ENCODE results near the gene ASXL3.

The ASXL3 gene

DNA sequence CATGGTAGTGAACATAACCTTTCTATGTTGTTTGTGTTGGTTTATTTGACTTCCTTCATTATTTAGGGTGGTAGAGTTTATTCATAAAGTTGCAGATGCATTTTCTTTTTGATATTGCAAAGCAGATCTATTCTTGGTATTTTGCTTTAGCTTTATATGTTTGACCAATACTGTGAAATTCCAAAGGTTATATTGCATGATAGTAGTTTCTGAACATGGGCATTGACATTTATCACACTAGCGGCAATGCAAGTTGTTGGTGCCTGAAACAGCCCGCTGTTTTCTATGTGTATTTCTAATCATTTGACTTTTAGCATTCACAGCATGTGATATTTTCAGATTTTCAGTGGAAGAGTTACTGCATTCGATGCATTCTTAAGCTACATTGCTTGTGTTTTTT lies 87.2 kb downstream of the ASXL3 start:
- DNase-seq, result no peak

DNA sequence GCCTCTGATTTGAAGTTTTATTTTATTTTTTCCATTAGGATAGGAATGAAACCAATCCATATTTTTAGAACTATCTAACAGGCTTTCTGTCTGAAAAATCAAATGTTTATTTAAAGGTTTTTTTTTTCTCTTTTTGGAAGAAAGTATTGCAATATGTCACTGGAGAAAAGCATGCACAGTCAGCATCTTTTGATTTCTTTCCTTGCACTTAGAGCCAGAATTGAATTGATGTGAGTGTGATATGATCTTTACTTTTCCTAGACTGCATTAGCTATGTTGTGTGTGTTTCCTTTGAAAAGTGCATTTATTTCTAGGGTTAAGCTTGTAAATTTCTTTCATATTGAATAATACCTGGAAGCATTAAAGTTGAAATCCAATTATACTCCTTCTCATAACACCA lies 87.6 kb downstream of the ASXL3 start:
- DNase-seq, result no peak

GRCh38 chr18:33666915-33667314 lies 88.9 kb downstream of the ASXL3 start:
- no peak for DNase-seq

DNA sequence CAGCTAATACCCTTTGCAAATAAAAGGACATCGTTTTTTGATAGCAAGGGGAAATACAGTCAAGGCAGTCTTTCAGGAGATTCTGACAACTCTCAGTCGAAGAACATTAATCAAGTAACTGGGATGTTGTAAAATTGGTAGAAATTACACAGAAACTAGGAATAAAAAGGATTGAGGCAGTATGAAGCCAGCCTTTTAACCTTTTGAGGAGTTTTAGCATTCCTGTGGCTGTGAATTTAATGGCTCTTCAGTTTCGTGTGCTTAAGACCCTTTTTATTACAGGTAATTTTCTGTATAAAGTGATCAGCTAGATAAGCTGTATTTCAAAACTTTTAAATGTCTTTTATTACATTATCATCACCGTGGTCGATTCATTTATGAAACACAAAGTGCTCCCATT lies 91.6 kb downstream of the ASXL3 start:
- DNase-seq, result no peak

GRCh38 chr18:33670029-33670428 lies 92.0 kb downstream of the ASXL3 start:
- DNase-seq, result no peak

DNA sequence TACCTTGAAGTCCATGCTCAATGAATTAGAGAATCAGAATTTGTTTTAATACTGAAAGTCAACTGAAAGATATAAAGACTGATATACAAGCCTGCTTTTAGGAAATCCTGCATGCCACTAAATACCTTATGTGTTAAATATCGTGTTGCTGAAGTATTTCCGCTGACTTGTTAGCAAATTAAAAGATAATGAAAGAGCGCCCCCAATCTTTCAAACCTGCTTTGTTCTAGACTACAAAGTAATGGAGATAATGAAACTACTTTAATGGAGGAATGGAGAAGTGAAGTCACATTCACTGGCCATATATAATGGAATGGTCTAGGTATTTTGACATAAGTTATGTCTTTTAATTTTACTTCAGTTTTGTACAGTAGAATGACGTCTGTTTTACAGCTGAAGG lies 95.7 kb downstream of the ASXL3 start:
- DNase-seq, result no peak

GRCh38 chr18:33676593-33676992 lies 98.6 kb downstream of the ASXL3 start:
- DNase-seq, result no peak

- no peak for DNase-seq
These were observed 99.9 kb downstream of the ASXL3 start for GRCh38 chr18:33677891-33678290.

DNA sequence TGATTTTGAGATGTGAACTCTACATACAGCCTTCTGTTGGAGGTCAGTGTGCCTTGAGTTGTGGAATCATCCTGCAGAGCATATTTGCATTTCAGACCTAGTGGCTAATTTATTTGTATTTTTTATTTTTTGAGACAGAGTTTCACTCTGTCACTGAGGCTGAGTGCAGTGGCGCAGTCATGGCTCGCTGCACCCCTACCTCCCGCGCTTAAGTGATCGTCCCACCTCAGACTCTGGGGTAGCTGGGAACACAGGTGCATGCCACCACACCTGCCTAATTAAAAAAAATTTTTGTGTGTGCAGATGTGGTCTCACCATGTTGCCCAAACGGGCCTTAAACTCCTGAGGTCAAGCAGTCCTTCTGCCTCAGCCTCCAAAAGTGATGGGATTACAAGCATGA lies 104.4 kb downstream of the ASXL3 start:
- DNase-seq, result no peak

DNA sequence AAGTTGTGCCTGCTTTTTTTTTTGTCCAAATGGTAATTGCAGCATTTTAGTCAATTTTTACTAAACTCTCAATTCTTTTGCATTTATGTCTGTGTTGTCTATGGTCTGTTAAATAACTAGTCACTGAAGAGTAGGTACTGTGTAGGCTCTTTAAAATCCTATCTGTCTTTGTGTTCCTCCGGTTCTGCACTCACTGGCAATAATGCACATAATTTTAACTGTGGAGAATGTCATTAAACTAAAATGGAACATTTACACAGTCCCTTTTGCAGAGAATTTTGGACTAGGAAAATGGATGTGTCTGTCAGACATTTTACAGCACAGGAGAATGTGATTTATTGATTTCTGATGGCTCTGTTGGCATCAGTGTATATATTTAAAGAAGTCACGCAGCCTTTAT lies 116.6 kb downstream of the ASXL3 start:
- no peak for DNase-seq

- DNase-seq, result no peak
These were observed 118.5 kb downstream of the ASXL3 start for GRCh38 chr18:33696332-33697162.

DNA sequence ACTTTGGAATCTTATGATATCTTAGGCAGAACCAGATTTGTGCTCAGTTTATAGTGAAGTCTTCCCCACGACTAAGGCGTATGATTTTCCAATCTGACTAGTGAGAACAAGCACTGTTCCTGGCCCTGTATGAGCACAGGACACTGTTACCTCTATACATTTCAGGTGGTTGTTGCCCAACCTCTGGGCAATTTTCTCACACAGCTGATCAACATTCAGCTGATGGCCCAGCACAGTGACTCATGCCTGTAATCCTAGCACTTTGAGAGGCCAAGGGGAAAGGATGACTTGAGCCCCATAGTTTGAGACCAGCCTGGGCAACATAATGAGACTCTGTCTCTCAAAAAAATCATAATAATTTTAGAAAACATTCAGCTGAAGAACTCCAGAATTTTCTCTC lies 119.5 kb downstream of the ASXL3 start:
- no peak for DNase-seq

GRCh38 chr18:33699372-33699771 lies 121.4 kb downstream of the ASXL3 start:
- DNase-seq, result no peak

DNA sequence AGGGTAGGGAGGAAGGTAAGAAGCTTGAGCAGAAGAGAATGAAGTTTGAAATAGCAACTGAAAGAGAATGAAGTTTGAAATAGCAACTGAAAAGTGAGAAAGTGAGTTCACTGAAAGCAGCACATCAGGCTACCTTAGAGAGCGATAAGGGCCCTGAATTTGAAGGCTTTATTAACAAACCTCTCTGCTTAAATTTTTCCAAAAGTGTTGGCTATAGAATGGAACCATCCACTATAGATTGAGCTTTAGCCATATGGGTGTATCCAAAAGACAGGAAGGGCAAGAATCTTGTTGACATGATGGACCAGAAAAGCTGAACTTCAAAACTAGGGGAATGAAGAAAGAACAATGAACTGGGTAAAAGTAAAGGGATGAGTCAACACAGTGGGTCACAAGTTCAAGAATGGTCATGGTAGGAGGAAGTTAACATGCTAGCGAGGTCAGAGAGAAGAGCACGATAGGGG lies 122.5 kb downstream of the ASXL3 start:
- DNase-seq, result no peak

- DNase-seq, result no peak
These were observed 124.6 kb downstream of the ASXL3 start for GRCh38 chr18:33702625-33703024.

GRCh38 chr18:33706391-33706790 lies 128.4 kb downstream of the ASXL3 start:
- DNase-seq, result no peak

GRCh38 chr18:33708876-33709275 lies 130.9 kb downstream of the ASXL3 start:
- DNase-seq, result no peak

DNA sequence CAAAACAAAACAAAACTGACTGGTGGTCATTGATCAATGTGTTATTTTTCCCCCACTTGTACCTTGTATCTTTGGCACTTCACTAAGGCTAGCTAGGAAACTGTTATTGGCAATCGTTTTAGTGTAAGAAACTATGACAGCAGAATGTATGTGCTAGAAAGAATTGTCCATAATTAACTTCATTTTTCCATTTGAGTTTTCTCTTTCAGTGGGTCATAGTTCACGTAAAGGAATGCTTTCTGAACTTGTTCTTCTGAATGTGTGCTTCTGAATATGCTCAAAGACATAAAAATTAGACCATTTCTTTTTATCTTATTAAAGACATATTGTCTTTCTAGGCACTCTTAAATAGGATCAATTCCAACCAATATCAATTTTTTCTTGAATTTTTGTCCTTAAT lies 132.2 kb downstream of the ASXL3 start:
- no peak for DNase-seq

DNA sequence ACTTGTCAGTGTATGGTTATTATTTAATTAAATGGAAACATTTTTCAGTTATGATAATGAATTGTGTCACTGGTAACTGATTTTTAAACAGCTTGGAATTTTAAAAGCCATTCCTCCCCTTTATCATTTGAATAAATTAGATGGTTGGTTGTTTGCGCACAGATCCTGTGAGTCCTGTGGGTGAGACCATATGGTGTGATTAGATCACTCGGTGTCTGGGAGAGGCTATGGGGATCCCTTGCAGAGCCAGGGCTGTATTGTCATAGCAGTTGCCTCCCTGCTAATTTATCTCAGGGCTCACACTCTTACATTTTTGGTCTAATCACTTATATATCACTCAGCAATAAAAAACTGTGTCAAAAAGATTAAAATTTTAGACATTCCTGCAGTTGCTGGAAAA lies 133.5 kb downstream of the ASXL3 start:
- no peak for DNase-seq

- no peak for DNase-seq
These were observed 134.7 kb downstream of the ASXL3 start for GRCh38 chr18:33712719-33713118.

DNA sequence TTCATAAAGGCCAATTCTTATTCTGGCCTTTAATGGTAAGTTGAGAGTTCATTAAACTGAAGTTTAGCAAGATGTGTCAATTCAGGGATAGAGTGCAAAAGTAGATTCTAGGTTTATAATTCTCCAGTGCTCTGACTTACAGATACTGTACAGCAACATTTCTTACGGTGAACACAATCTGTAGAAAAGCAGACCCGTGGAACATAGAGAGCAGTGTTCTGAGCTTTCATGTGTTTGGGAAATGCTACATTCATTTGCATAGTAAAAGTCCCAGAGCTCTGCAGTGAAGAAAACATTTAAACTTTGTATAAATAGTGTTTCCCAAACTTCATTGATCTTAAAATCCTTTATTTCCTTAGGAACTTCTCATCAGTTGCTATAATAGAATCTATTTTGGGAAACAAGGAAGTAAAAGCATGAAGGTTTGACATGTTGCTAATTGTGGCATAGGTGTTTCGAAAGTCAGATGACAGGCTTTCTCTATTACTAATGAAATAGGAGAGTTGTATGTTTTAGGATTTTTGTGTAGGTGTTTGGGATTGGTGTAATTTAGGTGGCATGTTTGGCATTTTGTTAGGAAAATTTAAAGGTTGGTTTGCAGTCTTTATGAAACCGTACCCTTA lies 138.2 kb downstream of the ASXL3 start:
- DNase-seq, result no peak

DNA sequence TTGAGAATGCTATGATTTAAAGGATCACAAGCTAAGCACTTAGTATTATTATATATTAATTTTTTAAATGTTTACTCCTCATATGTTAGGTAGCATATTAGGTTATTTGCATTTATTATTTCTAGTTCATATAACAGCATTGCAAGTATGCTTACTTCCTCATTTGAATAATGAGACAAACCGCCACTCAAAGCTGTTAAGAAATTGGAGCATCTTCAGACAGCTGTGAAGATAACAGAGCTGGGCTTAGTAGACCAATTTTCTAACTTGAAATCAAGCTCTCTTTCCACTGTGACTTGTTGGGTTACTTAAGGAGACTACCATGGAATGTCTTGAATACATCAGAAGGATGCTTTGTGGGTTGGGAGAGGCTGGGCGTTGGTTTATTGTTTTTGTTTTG lies 139.3 kb downstream of the ASXL3 start:
- DNase-seq, result no peak

DNA sequence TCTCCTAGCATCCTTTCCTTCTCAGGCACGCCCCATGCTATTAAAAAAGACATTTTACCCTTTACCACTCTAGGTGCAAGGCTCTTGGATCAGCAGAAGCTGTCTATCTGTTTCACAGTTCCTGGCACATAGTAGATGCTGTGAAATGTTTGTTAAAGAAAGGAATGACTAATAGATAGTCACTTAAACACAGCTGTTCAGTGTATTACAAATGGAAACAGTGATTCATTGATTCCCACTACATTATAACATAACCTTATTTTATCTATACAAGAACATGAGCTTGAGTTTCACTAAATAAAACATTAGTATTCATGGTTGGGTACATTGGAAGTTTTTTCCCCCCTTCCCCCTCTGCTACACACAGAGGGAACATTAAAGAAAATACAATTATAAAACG lies 142.1 kb downstream of the ASXL3 start:
- no peak for DNase-seq

GRCh38 chr18:33729556-33729955 lies 151.5 kb downstream of the ASXL3 start:
- DNase-seq, result no peak

DNA sequence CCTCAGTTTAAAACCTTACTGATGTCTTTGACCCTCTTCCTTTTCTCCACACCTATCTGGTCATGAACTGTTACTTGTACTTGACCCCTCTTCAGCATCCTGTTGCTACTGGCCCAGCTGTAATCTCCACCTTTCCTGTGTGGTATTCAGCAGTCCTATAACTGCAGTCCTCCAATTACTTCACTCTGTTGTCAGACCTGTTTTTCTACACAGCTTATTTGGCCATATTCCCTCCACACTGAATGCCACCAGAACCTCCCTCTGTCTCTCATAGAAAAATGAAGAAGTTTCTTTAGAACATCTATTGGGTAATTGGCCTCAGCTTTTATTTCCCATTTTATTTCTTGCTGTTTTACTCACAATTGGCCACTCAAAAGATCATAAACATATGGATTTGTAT lies 155.4 kb downstream of the ASXL3 start:
- no peak for DNase-seq
